HG02798 (cell line): Measurements from ENCODE around the gene SRXN1.

ENCODE experiments used
- ATAC-seq: cut with Tn5 transposase; IDR thresholded peaks from one replicate; pipeline ENCODE4 v1.9.1; 2021; ENCODE audit warnings: mild to moderate bottlenecking; ENCODE audit not compliant: unreplicated experiment, poor library complexity

The SRXN1 gene

DNA sequence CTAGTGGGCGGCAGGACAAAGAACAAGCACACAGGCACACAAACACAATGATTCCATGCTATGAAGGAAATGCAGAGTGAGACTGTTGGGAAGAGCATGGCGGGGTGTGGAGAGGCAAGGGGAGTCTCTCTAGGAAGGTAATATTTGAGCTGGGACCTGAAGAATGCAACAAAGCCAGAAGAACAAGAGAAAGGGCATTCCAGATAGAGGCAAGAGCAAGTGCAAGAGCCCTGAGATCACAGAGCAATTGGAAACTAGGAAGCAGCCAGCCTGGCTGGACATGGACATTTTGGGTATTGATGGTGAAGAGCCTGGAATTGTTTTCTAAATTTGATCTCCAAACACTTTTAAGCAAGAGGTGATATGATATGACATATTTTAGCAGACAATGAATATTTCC lies 15.4 kb downstream of the SRXN1 start:
- no peak for ATAC-seq

GRCh38 chr20:635893-636338 lies 17.1 kb downstream of the SRXN1 start:
- no peak for ATAC-seq

GRCh38 chr20:635028-635892 lies 17.7 kb downstream of the SRXN1 start:
- no peak for ATAC-seq

- no peak for ATAC-seq
Observed at GRCh38 chr20:634148-634925, 18.7 kb downstream of the SRXN1 start.

GRCh38 chr20:631101-631500 lies 21.9 kb downstream of the SRXN1 start:
- ATAC-seq: no peak

GRCh38 chr20:626579-626978 lies 26.4 kb downstream of the SRXN1 start:
- no peak for ATAC-seq

- no peak for ATAC-seq
Observed at GRCh38 chr20:625360-625932, 27.6 kb downstream of the SRXN1 start.

- ATAC-seq: no peak
Observed at GRCh38 chr20:623704-624103, 29.3 kb downstream of the SRXN1 start.

GRCh38 chr20:623021-623420 lies 30.0 kb downstream of the SRXN1 start:
- ATAC-seq: no peak

DNA sequence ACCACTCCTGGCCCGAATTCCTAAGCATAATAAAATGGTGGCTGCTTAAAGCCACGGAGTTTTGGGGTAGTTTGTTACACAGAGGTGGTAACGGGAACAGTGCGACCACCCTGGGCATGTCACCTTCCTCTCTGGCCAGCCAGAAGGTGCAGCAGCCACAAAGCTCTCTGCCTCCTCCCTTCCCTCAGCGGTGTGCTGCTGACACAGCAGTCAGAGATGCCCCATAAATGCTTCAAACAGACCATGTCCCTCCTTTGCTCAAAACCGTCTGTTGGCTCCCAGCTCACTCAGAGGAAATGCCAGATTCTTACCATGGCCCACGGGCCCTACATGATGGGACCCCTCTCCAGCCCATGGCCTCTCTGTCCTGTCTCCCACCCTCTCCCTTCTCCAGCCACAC lies 30.8 kb downstream of the SRXN1 start:
- ATAC-seq: no peak

GRCh38 chr20:621125-621756 lies 31.8 kb downstream of the SRXN1 start:
- ATAC-seq: no peak

- no peak for ATAC-seq
Observed at GRCh38 chr20:620246-620645, 32.8 kb downstream of the SRXN1 start.

GRCh38 chr20:618980-619379 lies 34.0 kb downstream of the SRXN1 start:
- ATAC-seq: no peak

DNA sequence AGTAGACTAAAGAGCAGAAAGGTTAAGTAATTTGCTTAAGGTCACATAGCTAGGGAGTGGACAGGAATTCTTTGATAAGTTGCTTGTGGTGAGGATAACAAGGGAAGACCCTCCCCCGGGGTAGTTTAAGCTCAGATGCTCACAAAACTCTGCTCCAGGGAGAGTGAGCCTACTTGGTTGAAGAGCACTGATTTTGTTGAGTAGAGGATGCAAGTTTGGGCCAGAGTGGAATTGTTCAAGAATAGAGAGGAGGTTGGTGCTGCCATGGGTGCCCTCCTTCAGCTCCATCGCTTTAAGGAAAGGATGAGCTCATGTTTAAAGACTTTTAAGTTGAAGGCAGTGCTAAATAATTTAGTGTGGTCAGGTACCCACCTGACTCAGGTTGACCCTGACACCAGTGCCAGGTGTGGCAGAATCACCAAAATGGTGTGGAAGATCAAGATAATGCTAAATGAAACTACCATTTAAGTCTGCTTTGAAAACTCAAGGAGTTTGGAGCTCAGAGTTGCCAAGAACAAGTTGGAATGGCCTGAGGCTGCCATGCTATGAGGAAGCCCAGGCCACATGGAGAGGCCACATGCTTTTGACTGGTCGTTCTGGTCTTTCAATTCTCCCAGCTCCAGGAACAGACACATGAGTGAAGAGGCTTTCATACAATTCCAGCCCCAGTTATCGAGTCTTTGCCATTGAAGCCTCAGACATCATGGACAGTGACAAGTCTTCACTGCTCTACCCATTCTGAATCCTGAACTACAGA lies 34.9 kb downstream of the SRXN1 start:
- no peak for ATAC-seq

GRCh38 chr20:615514-615913 lies 37.5 kb downstream of the SRXN1 start:
- no peak for ATAC-seq

GRCh38 chr20:611843-612185 lies 41.2 kb downstream of the SRXN1 start:
- ATAC-seq: no peak

GRCh38 chr20:611047-611842 lies 41.8 kb downstream of the SRXN1 start:
- no peak for ATAC-seq

GRCh38 chr20:610130-611046 lies 42.6 kb downstream of the SRXN1 start, which contains the start of gene TCF15:
Gene TCF15, minus strand, starts transcription at chr20:610309. Its CDS starts 72 bp downstream, at chr20:610237.
- ATAC-seq: no peak
